PFSK-1 (cell line): Measurements from ENCODE around the gene FAM219B.

Experiments
- POLR2AphosphoS5 ChIP-seq: IDR thresholded peaks from 2 replicates; pipeline ENCODE4 v1.6.1; 2012; ENCODE audit warnings: low read depth, mild to moderate bottlenecking, control low read depth, low read length, moderate library complexity
- SIN3A ChIP-seq: IDR thresholded peaks from 2 replicates; pipeline ENCODE4 v1.6.1; 2012; ENCODE audit warnings: mild to moderate bottlenecking, low read length, moderate library complexity, borderline replicate concordance; ENCODE audit not compliant: insufficient read depth
- TAF1 ChIP-seq: IDR thresholded peaks from 2 replicates; pipeline ENCODE4 v1.6.1; 2012; ENCODE audit warnings: low read length, control low read depth, borderline replicate concordance; ENCODE audit not compliant: insufficient read depth
- TF ChIP-seq, protein P1 (sequence below), 2 experiments: IDR thresholded peaks; 2 replicates each; pipeline versions ENCODE4 v1.6.1 to v1.8.0; 2011 to 2012; ENCODE audit warnings: low read depth in 2 of 2, low read length in 2 of 2, control low read depth in 1 of 2, inconsistent platforms in 1 of 2, mild to moderate bottlenecking in 1 of 2, moderate library complexity in 1 of 2; ENCODE audit not compliant: insufficient read depth in 1 of 2

DNA sequence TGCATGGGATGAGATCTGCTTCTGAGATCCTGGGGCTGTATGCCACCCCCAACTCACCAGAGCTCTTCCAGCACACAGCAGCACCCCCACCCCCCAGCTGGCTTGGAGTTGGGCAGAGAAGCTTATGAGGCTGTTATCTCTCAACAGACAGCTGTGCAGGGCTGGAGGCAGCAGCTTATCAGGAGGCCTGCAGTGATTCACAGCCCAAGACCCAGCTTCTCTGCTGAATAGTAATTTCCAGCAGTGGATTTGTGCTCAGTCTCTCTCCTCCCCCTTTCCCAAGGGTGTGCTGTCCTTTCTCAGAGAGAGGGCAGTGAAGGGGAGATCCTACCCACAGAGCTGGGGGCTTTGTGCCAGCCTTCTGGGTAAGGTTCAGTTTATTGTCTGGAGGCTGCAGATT is 47.9 kb upstream of the FAM219B start:
- TF ChIP-seq SIN3A = no peak
- TF ChIP-seq, protein P1, sequence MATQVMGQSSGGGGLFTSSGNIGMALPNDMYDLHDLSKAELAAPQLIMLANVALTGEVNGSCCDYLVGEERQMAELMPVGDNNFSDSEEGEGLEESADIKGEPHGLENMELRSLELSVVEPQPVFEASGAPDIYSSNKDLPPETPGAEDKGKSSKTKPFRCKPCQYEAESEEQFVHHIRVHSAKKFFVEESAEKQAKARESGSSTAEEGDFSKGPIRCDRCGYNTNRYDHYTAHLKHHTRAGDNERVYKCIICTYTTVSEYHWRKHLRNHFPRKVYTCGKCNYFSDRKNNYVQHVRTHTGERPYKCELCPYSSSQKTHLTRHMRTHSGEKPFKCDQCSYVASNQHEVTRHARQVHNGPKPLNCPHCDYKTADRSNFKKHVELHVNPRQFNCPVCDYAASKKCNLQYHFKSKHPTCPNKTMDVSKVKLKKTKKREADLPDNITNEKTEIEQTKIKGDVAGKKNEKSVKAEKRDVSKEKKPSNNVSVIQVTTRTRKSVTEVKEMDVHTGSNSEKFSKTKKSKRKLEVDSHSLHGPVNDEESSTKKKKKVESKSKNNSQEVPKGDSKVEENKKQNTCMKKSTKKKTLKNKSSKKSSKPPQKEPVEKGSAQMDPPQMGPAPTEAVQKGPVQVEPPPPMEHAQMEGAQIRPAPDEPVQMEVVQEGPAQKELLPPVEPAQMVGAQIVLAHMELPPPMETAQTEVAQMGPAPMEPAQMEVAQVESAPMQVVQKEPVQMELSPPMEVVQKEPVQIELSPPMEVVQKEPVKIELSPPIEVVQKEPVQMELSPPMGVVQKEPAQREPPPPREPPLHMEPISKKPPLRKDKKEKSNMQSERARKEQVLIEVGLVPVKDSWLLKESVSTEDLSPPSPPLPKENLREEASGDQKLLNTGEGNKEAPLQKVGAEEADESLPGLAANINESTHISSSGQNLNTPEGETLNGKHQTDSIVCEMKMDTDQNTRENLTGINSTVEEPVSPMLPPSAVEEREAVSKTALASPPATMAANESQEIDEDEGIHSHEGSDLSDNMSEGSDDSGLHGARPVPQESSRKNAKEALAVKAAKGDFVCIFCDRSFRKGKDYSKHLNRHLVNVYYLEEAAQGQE (IDR thresholded peaks at IDR 0.05; ENCODE audit: insufficient read depth in 1 of 2, low read depth in 2 of 2, low read length in 2 of 2) = no peak
- no peak for TF ChIP-seq POLR2AphosphoS5
- no peak for TF ChIP-seq TAF1
